Upper lobe of left lung (tissue), 4 donors: Measurements from ENCODE around the gene CNGA1.

Source experiments
- CTCF ChIP-seq, 6 experiments: fragments of 450-650 bp in 4 of 6; fragments of 200-600 bp in 2 of 6; sonication (generic) in 2 of 6; IDR thresholded peaks; one replicate each; pipeline ENCODE4 v1.5.1; 2016 to 2019; ENCODE audit warnings: antibody characterized with exemption in 6 of 6
- EP300 ChIP-seq, 4 donors: sonication (generic); formaldehyde crosslinking; IDR thresholded peaks; one replicate each; pipeline ENCODE4 v1.5.1; 2017; ENCODE audit warnings: antibody characterized with exemption in 4 of 4, control low read depth in 2 of 4
- POLR2A ChIP-seq, 4 donors: fragments of 450-650 bp; IDR thresholded peaks; one replicate each; pipeline ENCODE4 v1.5.1; 2016 to 2017; ENCODE audit warnings: antibody characterized with exemption in 4 of 4, mild to moderate bottlenecking in 2 of 4
- POLR2AphosphoS5 ChIP-seq, 2 donors: sonication (generic); formaldehyde crosslinking; IDR thresholded peaks; one replicate each; pipeline ENCODE4 v1.5.1; 2017; ENCODE audit warnings: antibody characterized with exemption in 2 of 2

GRCh38 chr4:47942081-47942819 lies 74.2 kb downstream of the CNGA1 start:
- TF ChIP-seq POLR2A (IDR thresholded peaks at IDR 0.05) (no peak), CTCF (IDR thresholded peaks at IDR 0.05) (no peak), EP300 (IDR thresholded peaks at IDR 0.05) (no peak), POLR2AphosphoS5 (IDR thresholded peaks at IDR 0.05) (no peak)
